Neural crest cell (in vitro differentiated cells): Measurements from ENCODE around the gene IL31. TPM values are rescaled to one million over a fixed set of nuclear protein-coding genes. Genes with fewer than 3 reads are reported as not detected.
A peak's percentile ranks its signal among the peaks of the same experiment; 100 is the strongest.

Experiments
- DNase-seq: peaks from one replicate; pipeline ENCODE4 v3.0.0; 2021; ENCODE audit warnings: low read depth, mixed read lengths, low spot score
- H3K27ac Mint-ChIP-seq: one replicate; pipeline ENCODE4 v1.8.0; 2021; ENCODE audit warnings: mild to moderate bottlenecking, mixed read lengths; ENCODE audit not compliant: unreplicated experiment
- H3K27me3 Mint-ChIP-seq: 2 replicates; pipeline ENCODE4 v1.8.0; 2021; ENCODE audit warnings: low read depth, mild to moderate bottlenecking, mixed read lengths
- H3K36me3 Mint-ChIP-seq: 2 replicates; pipeline ENCODE4 v1.8.0; 2021; ENCODE audit warnings: low read depth, mild to moderate bottlenecking, mixed read lengths
- H3K4me1 Mint-ChIP-seq: 2 replicates; pipeline ENCODE4 v1.8.0; 2021; ENCODE audit warnings: mixed read lengths
- H3K4me3 Mint-ChIP-seq: one replicate; pipeline ENCODE4 v1.8.0; 2021; ENCODE audit warnings: mild to moderate bottlenecking, mixed read lengths
- H3K9me3 Mint-ChIP-seq: 2 replicates; pipeline ENCODE4 v1.8.0; 2021; ENCODE audit warnings: mixed read lengths
- CTCF ChIP-seq: fragments of 200-600 bp; sonication (generic); conservative IDR thresholded peaks from 2 replicates; pipeline ENCODE4 v1.5.0; 2021; ENCODE audit warnings: antibody characterized with exemption, mild to moderate bottlenecking
- total RNA-seq: library from RNA; stranded (reverse); gene quantifications from 2 replicates; pipeline ENCODE4 v1.2.1, GENCODE V29; 2021

Gene IL31
- total RNA-seq, 1 donor from 2014 or later = not detected

- Mint-ChIP-seq H3K9me3 (no peaks in the 10 kb centered on the region), H3K4me3 (no peak overlapping the region), H3K27ac (no peak overlapping the region), H3K27me3 (no peaks in the 10 kb centered on the region), H3K4me1 (no peaks in the 10 kb centered on the region), H3K36me3 (peaks cover 30% of the 10 kb centered on the region)
- no peak for DNase-seq
- TF ChIP-seq CTCF = no peak
These were observed 34.8 kb downstream of the IL31 start for GRCh38 chr12:122139266-122139665.

GRCh38 chr12:122138616-122139015 lies 35.4 kb downstream of the IL31 start:
- Mint-ChIP-seq H3K9me3 (no peaks in the 10 kb centered on the region), H3K36me3 (peaks cover 24% of the 10 kb centered on the region), H3K4me1 (no peaks in the 10 kb centered on the region), H3K27me3 (no peaks in the 10 kb centered on the region), H3K4me3 (no peak overlapping the region), H3K27ac (no peak overlapping the region)
- TF ChIP-seq CTCF = no peak
- DNase-seq = no peak

GRCh38 chr12:122138181-122138580 lies 35.8 kb downstream of the IL31 start:
- H3K27me3 Mint-ChIP-seq = no peaks in the 10 kb centered on the region
- TF ChIP-seq CTCF = no peak
- DNase-seq = no peak
- no peaks in the 10 kb centered on the region for H3K9me3 Mint-ChIP-seq
- no peak overlapping the region for H3K4me3 Mint-ChIP-seq
- H3K27ac Mint-ChIP-seq = no peak overlapping the region
- H3K4me1 Mint-ChIP-seq = no peaks in the 10 kb centered on the region
- peaks cover 21% of the 10 kb centered on the region for H3K36me3 Mint-ChIP-seq

- H3K4me3 Mint-ChIP-seq = no peak overlapping the region
- no peaks in the 10 kb centered on the region for H3K4me1 Mint-ChIP-seq
- H3K9me3 Mint-ChIP-seq = no peaks in the 10 kb centered on the region
- no peak for TF ChIP-seq CTCF
- H3K27me3 Mint-ChIP-seq = no peaks in the 10 kb centered on the region
- H3K36me3 Mint-ChIP-seq = peaks cover 17% of the 10 kb centered on the region
- no peak for DNase-seq
- H3K27ac Mint-ChIP-seq = no peak overlapping the region
These were observed 36.3 kb downstream of the IL31 start for GRCh38 chr12:122137681-122138080.

GRCh38 chr12:122137229-122137628 lies 36.8 kb downstream of the IL31 start:
- DNase-seq = no peak
- Mint-ChIP-seq H3K36me3 (peaks cover 12% of the 10 kb centered on the region), H3K4me1 (no peaks in the 10 kb centered on the region), H3K9me3 (no peaks in the 10 kb centered on the region), H3K27me3 (no peaks in the 10 kb centered on the region), H3K4me3 (no peak overlapping the region), H3K27ac (no peak overlapping the region)
- peak; percentile 42 for TF ChIP-seq CTCF
